ENCODE results near the gene PXMP4.

The PXMP4 gene

DNA sequence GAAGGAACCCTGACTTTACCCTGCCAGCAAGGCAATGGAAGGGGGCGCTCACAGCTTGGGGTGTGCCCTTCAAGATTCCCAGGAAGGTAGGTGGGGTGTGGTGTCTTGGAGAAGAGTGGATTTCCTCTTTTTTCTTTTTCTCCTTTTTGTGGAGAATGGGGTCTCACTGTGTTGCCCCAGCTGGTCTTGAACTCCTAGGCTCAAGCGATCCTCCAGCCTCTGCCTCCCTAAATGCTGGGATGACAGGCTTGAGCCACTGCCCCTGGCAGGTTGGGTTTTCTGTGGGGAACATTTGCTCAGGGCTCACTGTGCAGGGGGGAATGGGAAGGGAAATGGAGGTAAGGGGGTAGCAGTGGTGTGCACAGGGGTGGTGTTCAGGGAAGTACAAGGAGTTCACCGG is 7.7 kb upstream of the PXMP4 start:
- H3K36me3 ChIP-seq (ENCODE audit: insufficient read depth): no peaks in the 10 kb centered on the region
- no peaks in the 10 kb centered on the region for H4K20me1 ChIP-seq (ENCODE audit: insufficient read depth)
- no peak overlapping the region for H3K9ac ChIP-seq
- H3K27ac ChIP-seq: no peak overlapping the region
- H3K27me3 ChIP-seq (ENCODE audit: insufficient read depth, low read depth): no peaks in the 10 kb centered on the region
- H3K4me2 ChIP-seq: no peak overlapping the region
- H3K4me3 ChIP-seq (IDR thresholded peaks at IDR 0.05; ENCODE audit: insufficient read depth, low read depth, low read length): no peak overlapping the region
- TF ChIP-seq CTCF (conservative IDR thresholded peaks at IDR 0.05; ENCODE audit: low read depth, low read length): no peak
- peaks cover 54% of the 10 kb centered on the region for H3K4me1 ChIP-seq (ENCODE audit: low read depth, poor library complexity, severe bottlenecking)
- no peak overlapping the region for H2AFZ ChIP-seq (ENCODE audit: low read depth)
- no peaks in the 10 kb centered on the region for H3K79me2 ChIP-seq (ENCODE audit: insufficient read depth, low read depth)

DNA sequence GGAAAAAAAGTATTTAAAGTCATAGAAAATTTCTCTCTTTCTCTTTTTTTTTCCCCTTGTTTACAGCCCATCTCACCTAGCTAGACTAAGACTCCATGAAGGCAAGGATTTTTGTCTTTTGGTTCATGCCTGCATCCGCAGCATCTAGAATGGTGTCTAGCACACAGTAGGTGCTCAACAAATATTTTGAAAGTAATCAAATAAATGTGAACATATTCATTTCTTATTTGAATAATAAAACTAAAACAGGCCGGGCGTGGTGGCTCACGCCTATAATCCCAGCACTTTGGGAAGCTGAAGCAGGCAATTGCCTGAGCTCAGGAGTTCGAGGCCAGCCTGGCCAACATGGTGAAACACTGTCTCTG is 7.0 kb upstream of the PXMP4 start:
- no peaks in the 10 kb centered on the region for H3K79me2 ChIP-seq (ENCODE audit: insufficient read depth, low read depth)
- H3K36me3 ChIP-seq (ENCODE audit: insufficient read depth): no peaks in the 10 kb centered on the region
- no peaks in the 10 kb centered on the region for H3K27me3 ChIP-seq (ENCODE audit: insufficient read depth, low read depth)
- no peak overlapping the region for H3K4me2 ChIP-seq
- TF ChIP-seq CTCF (conservative IDR thresholded peaks at IDR 0.05; ENCODE audit: low read depth, low read length): no peak
- H3K4me3 ChIP-seq (IDR thresholded peaks at IDR 0.05; ENCODE audit: insufficient read depth, low read depth, low read length): no peak overlapping the region
- H2AFZ ChIP-seq (ENCODE audit: low read depth): no peak overlapping the region
- H3K27ac ChIP-seq: no peak overlapping the region
- H4K20me1 ChIP-seq (ENCODE audit: insufficient read depth): no peaks in the 10 kb centered on the region
- H3K9ac ChIP-seq: no peak overlapping the region
- peaks cover 50% of the 10 kb centered on the region for H3K4me1 ChIP-seq (ENCODE audit: low read depth, poor library complexity, severe bottlenecking)

GRCh38 chr20:33725607-33726264 is 5.6 kb upstream of the PXMP4 start:
- Histone ChIP-seq H3K9ac (no peak overlapping the region), H3K4me3 (IDR thresholded peaks at IDR 0.05; ENCODE audit: insufficient read depth, low read depth, low read length) (no peak overlapping the region), H3K36me3 (ENCODE audit: insufficient read depth) (no peaks in the 10 kb centered on the region), H3K79me2 (ENCODE audit: insufficient read depth, low read depth) (no peaks in the 10 kb centered on the region), H3K27ac (no peak overlapping the region; the same call in 1 of the 2 replicates), H4K20me1 (ENCODE audit: insufficient read depth) (no peaks in the 10 kb centered on the region), H3K27me3 (ENCODE audit: insufficient read depth, low read depth) (no peaks in the 10 kb centered on the region), H3K4me1 (ENCODE audit: low read depth, poor library complexity, severe bottlenecking) (peaks cover 42% of the 10 kb centered on the region), H2AFZ (ENCODE audit: low read depth) (no peak overlapping the region), H3K4me2 (no peak overlapping the region)
- TF ChIP-seq CTCF (conservative IDR thresholded peaks at IDR 0.05; ENCODE audit: low read depth, low read length): no peak

GRCh38 chr20:33724439-33725094 is 4.5 kb upstream of the PXMP4 start:
- H3K36me3 ChIP-seq (ENCODE audit: insufficient read depth): no peaks in the 10 kb centered on the region
- no peak for TF ChIP-seq CTCF (conservative IDR thresholded peaks at IDR 0.05; ENCODE audit: low read depth, low read length)
- no peaks in the 10 kb centered on the region for H3K79me2 ChIP-seq (ENCODE audit: insufficient read depth, low read depth)
- peak overlapping the region; percentile 24; the same call in 1 of the 2 replicates for H3K4me2 ChIP-seq
- H3K27ac ChIP-seq: peak overlapping the region; percentile 45
- no peak overlapping the region for H3K4me3 ChIP-seq (IDR thresholded peaks at IDR 0.05; ENCODE audit: insufficient read depth, low read depth, low read length)
- no peak overlapping the region for H3K9ac ChIP-seq
- peak overlapping the region; percentile 0; the same call in 1 of the 2 replicates for H2AFZ ChIP-seq (ENCODE audit: low read depth)
- no peaks in the 10 kb centered on the region for H4K20me1 ChIP-seq (ENCODE audit: insufficient read depth)
- H3K27me3 ChIP-seq (ENCODE audit: insufficient read depth, low read depth): no peaks in the 10 kb centered on the region
- H3K4me1 ChIP-seq (ENCODE audit: low read depth, poor library complexity, severe bottlenecking): peaks cover 40% of the 10 kb centered on the region
